HEK293 (cell line): ENCODE results near the gene NOP10.

Experiments used
- CTCF ChIA-PET: fragments of 350-600 bp; formaldehyde crosslinking; extraction: SDS; loops from one replicate; lab custom pipeline; 2021; ENCODE audit warnings: antibody characterized with exemption; lab: Yijun Ruan, JAX
- POLR2A ChIA-PET: fragments of 300-600 bp; formaldehyde crosslinking; extraction: SDS; loops from one replicate; lab custom pipeline; 2020; ENCODE audit warnings: antibody characterized with exemption, inconsistent platforms; lab: Yijun Ruan, JAX
- H3K27ac ChIP-seq: fragments of 200-500 bp; sonication (Bioruptor generic); 2 replicates; pipeline ENCODE4 v1.5.1; 2014; ENCODE audit warnings: low read depth, low read length, control low read depth, inconsistent platforms; ENCODE audit errors: extremely low read depth
- H3K36me3 ChIP-seq, 2 experiments: fragments of 200-500 bp in 1 of 2; sonication (Bioruptor generic) in 1 of 2; 1 replicate in 1 of 2; 2 replicates in 1 of 2; pipeline ENCODE4 v1.5.1; 2014 to 2017; ENCODE audit warnings: inconsistent platforms in 2 of 2, low read length in 2 of 2; ENCODE audit not compliant: control insufficient read depth in 2 of 2, insufficient read depth in 1 of 2
- H3K4me1 ChIP-seq: fragments of 200-500 bp; sonication (Bioruptor generic); 2 replicates; pipeline ENCODE4 v1.5.1; 2014; ENCODE audit warnings: mild to moderate bottlenecking, low read length, inconsistent platforms; ENCODE audit not compliant: control insufficient read depth, insufficient read depth
- H3K4me3 ChIP-seq: 2 replicates; pipeline ENCODE4 v1.5.1; 2011; ENCODE audit warnings: low read depth, mild to moderate bottlenecking, control low read depth, low read length, moderate library complexity
- H3K9me3 ChIP-seq: fragments of 200-500 bp; sonication (Bioruptor generic); 2 replicates; pipeline ENCODE4 v1.5.1; 2014; ENCODE audit warnings: low read depth, low read length, inconsistent platforms; ENCODE audit not compliant: control insufficient read depth, insufficient read depth
- KLF10 ChIP-seq: fragments of 450-650 bp; IDR thresholded peaks from 2 replicates; pipeline ENCODE4 v1.5.1; 2018; ENCODE audit warnings: missing biosample characterization, mild to moderate bottlenecking, missing genetic modification characterization
- PRDM2 ChIP-seq: fragments of 450-650 bp; formaldehyde crosslinking; IDR thresholded peaks from 2 replicates; pipeline ENCODE4 v1.5.1; 2016; ENCODE audit warnings: missing biosample characterization, missing genetic modification characterization, borderline replicate concordance
- RBAK ChIP-seq: fragments of 450-650 bp; formaldehyde crosslinking; IDR thresholded peaks from 2 replicates; pipeline ENCODE4 v1.5.1; 2016; ENCODE audit warnings: missing biosample characterization, missing genetic modification characterization
- WT1 ChIP-seq: fragments of 450-650 bp; formaldehyde crosslinking; IDR thresholded peaks from 2 replicates; pipeline ENCODE4 v1.5.1; 2016; ENCODE audit warnings: missing biosample characterization, missing genetic modification characterization
- YY1 ChIP-seq: fragments of 450-650 bp; formaldehyde crosslinking; IDR thresholded peaks from 2 replicates; pipeline ENCODE4 v1.5.1; 2018; ENCODE audit warnings: missing biosample characterization, missing genetic modification characterization
- ZBTB1 ChIP-seq: fragments of 450-650 bp; formaldehyde crosslinking; IDR thresholded peaks from 2 replicates; pipeline ENCODE4 v1.5.1; 2016; ENCODE audit warnings: missing biosample characterization, missing genetic modification characterization
- ZNF174 ChIP-seq: fragments of 450-650 bp; formaldehyde crosslinking; IDR thresholded peaks from 2 replicates; pipeline ENCODE4 v1.5.0; 2017; ENCODE audit warnings: missing biosample characterization, mild to moderate bottlenecking, missing genetic modification characterization
- ZNF311 ChIP-seq: fragments of 450-650 bp; formaldehyde crosslinking; IDR thresholded peaks from 2 replicates; pipeline ENCODE4 v1.5.1; 2017; ENCODE audit warnings: missing biosample characterization, missing genetic modification characterization, borderline replicate concordance
- ZNF394 ChIP-seq: fragments of 450-650 bp; formaldehyde crosslinking; IDR thresholded peaks from 2 replicates; pipeline ENCODE4 v1.5.1; 2016; ENCODE audit warnings: missing biosample characterization, missing genetic modification characterization, mild to moderate bottlenecking, moderate library complexity, borderline replicate concordance
- ZNF558 ChIP-seq: fragments of 450-650 bp; formaldehyde crosslinking; IDR thresholded peaks from 2 replicates; pipeline ENCODE4 v1.5.1; 2016; ENCODE audit warnings: missing biosample characterization, missing genetic modification characterization
- ZNF837 ChIP-seq: fragments of 450-650 bp; formaldehyde crosslinking; IDR thresholded peaks from 2 replicates; pipeline ENCODE4 v1.5.1; 2016; ENCODE audit warnings: missing biosample characterization, missing genetic modification characterization
- ZSCAN16 ChIP-seq: fragments of 450-650 bp; formaldehyde crosslinking; IDR thresholded peaks from 2 replicates; pipeline ENCODE4 v1.5.1; 2016; ENCODE audit warnings: missing biosample characterization, missing genetic modification characterization
- TF ChIP-seq, protein P1 (sequence below): fragments of 450-650 bp; formaldehyde crosslinking; IDR thresholded peaks from 2 replicates; pipeline ENCODE4 v1.5.1; 2016; ENCODE audit warnings: missing biosample characterization, missing genetic modification characterization
- TF ChIP-seq, protein P2 (sequence below): fragments of 450-650 bp; formaldehyde crosslinking; conservative IDR thresholded peaks from 2 replicates; pipeline ENCODE4 v1.5.1; 2016; ENCODE audit warnings: low read depth, missing biosample characterization, missing genetic modification characterization

NOP10 gene

GRCh38 chr15:34330279-34330678 lies 12.7 kb downstream of the NOP10 start (continued):
- TF ChIP-seq PRDM2 (tag by site-specific recombination) (no peak), WT1 (tag by site-specific recombination) (no peak), ZNF394 (tag by site-specific recombination) (no peak), ZBTB1 (no peak)

DNA sequence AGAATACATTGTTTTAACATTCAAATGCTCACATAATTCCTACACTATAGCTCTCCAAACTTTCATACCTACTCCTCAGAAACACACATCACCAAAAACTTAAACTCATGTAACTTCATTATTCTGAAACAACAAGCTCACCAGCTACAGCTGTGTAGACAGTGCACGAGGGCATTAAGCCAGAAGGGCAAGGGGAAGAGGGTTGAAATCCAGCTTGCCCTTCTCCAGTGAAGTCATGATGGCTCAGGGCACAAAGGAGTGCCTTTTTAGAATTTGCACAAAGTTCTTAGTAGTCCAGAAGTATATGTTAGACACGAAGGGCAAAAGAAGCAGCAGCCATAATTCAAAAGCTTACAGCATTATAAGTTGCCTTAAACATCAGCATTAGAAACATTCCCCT lies 13.9 kb downstream of the NOP10 start:
- H3K4me1 ChIP-seq = no peaks in the 10 kb centered on the region
- CTCF ChIA-PET = interaction anchor here (1.0 to 1.2 kb wide), 2 partner anchors 15 to 189 kb away, joined by 4 to 5 read pairs; partner anchors contain the start of gene NUTM1
- no peak overlapping the region for H3K4me3 ChIP-seq
- H3K9me3 ChIP-seq = no peaks in the 10 kb centered on the region
- no peaks in the 10 kb centered on the region for H3K36me3 ChIP-seq
- H3K27ac ChIP-seq = no peak overlapping the region
- no peak for TF ChIP-seq KLF10 (tag by site-specific recombination)
- no peak for TF ChIP-seq ZNF311 (tag by site-specific recombination)
- TF ChIP-seq ZNF558 = no peak
- TF ChIP-seq ZNF837 (tag by site-specific recombination) = no peak
- TF ChIP-seq ZSCAN16 (tag by site-specific recombination) = no peak
- TF ChIP-seq YY1 (tag by site-specific recombination) = no peak
- TF ChIP-seq RBAK (tag by site-specific recombination) = no peak
- TF ChIP-seq, protein P1, sequence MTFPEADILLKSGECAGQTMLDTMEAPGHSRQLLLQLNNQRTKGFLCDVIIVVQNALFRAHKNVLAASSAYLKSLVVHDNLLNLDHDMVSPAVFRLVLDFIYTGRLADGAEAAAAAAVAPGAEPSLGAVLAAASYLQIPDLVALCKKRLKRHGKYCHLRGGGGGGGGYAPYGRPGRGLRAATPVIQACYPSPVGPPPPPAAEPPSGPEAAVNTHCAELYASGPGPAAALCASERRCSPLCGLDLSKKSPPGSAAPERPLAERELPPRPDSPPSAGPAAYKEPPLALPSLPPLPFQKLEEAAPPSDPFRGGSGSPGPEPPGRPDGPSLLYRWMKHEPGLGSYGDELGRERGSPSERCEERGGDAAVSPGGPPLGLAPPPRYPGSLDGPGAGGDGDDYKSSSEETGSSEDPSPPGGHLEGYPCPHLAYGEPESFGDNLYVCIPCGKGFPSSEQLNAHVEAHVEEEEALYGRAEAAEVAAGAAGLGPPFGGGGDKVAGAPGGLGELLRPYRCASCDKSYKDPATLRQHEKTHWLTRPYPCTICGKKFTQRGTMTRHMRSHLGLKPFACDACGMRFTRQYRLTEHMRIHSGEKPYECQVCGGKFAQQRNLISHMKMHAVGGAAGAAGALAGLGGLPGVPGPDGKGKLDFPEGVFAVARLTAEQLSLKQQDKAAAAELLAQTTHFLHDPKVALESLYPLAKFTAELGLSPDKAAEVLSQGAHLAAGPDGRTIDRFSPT (tag by site-specific recombination) = no peak
- TF ChIP-seq, protein P2, sequence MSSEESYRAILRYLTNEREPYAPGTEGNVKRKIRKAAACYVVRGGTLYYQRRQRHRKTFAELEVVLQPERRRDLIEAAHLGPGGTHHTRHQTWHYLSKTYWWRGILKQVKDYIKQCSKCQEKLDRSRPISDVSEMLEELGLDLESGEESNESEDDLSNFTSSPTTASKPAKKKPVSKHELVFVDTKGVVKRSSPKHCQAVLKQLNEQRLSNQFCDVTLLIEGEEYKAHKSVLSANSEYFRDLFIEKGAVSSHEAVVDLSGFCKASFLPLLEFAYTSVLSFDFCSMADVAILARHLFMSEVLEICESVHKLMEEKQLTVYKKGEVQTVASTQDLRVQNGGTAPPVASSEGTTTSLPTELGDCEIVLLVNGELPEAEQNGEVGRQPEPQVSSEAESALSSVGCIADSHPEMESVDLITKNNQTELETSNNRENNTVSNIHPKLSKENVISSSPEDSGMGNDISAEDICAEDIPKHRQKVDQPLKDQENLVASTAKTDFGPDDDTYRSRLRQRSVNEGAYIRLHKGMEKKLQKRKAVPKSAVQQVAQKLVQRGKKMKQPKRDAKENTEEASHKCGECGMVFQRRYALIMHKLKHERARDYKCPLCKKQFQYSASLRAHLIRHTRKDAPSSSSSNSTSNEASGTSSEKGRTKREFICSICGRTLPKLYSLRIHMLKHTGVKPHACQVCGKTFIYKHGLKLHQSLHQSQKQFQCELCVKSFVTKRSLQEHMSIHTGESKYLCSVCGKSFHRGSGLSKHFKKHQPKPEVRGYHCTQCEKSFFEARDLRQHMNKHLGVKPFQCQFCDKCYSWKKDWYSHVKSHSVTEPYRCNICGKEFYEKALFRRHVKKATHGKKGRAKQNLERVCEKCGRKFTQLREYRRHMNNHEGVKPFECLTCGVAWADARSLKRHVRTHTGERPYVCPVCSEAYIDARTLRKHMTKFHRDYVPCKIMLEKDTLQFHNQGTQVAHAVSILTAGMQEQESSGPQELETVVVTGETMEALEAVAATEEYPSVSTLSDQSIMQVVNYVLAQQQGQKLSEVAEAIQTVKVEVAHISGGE (tag by site-specific recombination) = no peak
- TF ChIP-seq ZNF174 (tag by site-specific recombination) = no peak
- TF ChIP-seq, all 188 proteins: peak for 0
- POLR2A ChIA-PET = interaction anchor here (1.2 to 1.5 kb wide), 2 partner anchors 9 to 10 kb away, joined by 3 to 4 read pairs; no protein-coding TSS in a partner anchor
